Stimulated activated CD4-positive, alpha-beta T cell treated with anti-CD3 and anti-CD28 coated beads, TNF-alpha, amount 100 ng/mL, for 48 hours (primary cell): ENCODE data around the gene ADAMTSL3.

ENCODE experiments used
- DNase-seq, 3 donors: peaks; one replicate each; pipeline ENCODE4 v3.0.0-alpha.2; 2020; ENCODE audit warnings: low read depth in 3 of 3

ADAMTSL3 gene

GRCh38 chr15:83886321-83886720, 232.4 kb downstream of the ADAMTSL3 start:
- DNase-seq, result no peak

- no peak for DNase-seq
Measured at GRCh38 chr15:83887404-83887803, 233.5 kb downstream of the ADAMTSL3 start.

GRCh38 chr15:83887961-83888360, 234.0 kb downstream of the ADAMTSL3 start:
- DNase-seq, result no peak

GRCh38 chr15:83889995-83890394, 236.1 kb downstream of the ADAMTSL3 start:
- no peak for DNase-seq

GRCh38 chr15:83890587-83890986, 236.7 kb downstream of the ADAMTSL3 start:
- DNase-seq, result no peak

GRCh38 chr15:83892498-83892897, 238.6 kb downstream of the ADAMTSL3 start:
- DNase-seq, result no peak

DNA sequence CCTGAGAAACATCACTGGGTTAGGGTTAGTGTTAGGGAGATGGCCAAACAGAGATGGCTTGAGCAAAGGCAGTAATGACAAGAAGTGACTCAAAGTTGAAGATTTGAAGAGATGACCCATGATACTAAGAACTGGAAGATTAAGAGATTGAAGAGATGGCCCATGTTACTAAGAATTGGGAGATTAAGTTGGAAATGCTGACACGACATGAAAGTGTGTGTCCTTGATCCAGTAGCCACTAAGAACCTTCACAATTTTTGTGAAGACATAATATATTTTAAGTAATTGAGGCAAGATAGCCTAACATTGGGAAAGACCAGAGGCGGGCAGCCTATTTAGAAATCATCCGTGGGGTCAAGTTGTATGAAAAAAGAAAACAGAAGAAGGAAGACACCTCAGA, 239.4 kb downstream of the ADAMTSL3 start:
- no peak for DNase-seq

- DNase-seq, result no peak
Measured at GRCh38 chr15:83897037-83897436, 243.1 kb downstream of the ADAMTSL3 start.

DNA sequence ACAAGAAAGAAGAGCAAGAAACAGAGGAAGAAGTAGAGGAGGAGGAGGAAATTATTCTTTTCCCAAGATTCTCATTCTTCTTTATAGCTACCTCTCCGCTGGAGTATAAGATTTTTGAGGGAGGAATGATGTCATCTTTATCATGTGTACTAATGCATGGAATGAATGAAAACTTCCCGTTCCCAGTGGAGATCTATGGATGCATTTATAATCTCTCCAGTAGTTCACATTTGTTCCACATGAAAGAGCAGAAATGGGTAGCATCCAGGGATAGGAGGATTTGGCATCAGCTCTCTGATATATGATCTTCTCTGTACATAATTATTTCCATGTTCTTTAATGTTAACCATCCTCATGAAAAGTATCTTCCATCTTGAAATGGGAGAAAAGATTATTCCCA, 244.4 kb downstream of the ADAMTSL3 start:
- DNase-seq, result no peak

GRCh38 chr15:83899670-83900069, 245.7 kb downstream of the ADAMTSL3 start:
- no peak for DNase-seq

DNA sequence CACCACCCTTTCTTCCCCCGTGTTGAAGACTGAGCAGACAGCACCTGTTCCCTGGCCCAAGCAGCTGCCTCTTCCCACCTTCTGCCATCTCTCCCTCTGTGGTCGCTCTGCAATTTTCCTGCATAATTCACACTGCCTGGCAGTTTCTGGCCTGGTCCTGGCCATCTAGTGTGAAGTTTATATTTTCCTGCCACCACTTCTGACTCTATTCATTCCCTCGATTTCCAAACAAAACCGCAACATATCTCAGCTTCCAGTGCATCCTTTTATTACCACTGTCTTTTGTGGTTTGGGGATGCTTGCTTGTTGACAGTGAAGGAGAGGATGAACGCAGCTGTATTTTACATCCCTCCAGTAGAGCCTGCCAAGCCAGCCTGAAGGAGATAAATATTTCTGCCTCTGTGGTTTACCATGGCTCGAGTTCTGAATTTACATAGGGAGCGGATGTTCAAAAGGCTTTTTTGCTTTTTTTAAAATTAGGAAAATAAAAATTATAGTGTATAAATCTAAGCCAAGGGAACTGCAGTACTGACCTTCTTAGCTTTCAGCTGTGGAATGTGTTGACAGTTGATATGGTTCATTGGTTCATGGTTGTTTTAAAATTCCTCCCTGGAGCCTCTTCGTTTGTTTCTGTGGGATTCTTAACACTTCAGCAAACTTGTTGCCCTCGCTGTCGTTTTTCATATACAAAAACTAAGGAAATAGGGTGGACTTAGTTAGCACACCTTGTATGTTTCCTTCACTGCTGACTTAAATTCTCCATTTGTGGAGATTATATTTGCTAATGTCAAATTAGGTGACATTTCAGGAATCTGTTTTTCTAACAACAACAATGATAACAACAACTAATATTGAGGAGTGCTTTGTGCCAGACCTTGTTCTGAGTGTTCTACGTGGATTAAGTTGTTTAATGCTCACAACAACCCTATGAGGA, 250.5 kb downstream of the ADAMTSL3 start:
- DNase-seq, result no peak

- DNase-seq, result no peak
Measured at GRCh38 chr15:83905556-83906273, 251.8 kb downstream of the ADAMTSL3 start.

GRCh38 chr15:83911345-83911744, 257.4 kb downstream of the ADAMTSL3 start:
- no peak for DNase-seq

DNA sequence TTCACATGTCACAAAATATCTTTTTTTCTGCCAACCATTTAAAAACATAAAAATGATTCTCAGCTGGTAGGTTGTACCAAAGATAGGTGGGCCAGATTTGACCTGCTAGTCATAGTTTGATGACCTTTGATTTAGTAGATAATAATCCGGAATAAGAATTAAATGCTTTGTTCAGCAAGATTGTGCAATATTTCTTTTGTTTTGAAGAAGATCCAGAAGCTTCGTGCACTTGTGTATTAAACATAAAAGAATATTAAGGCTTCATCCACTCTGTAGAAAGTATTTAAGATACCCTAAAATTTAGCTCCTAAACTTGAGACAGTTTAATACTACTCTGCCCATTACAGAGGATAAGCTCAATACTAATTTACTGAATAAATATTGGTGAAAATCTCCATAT, 258.4 kb downstream of the ADAMTSL3 start:
- no peak for DNase-seq

- DNase-seq, result no peak
Measured at GRCh38 chr15:83913034-83913632, 259.2 kb downstream of the ADAMTSL3 start.

GRCh38 chr15:83914906-83915305, 261.0 kb downstream of the ADAMTSL3 start:
- no peak for DNase-seq

GRCh38 chr15:83917432-83917831, 263.5 kb downstream of the ADAMTSL3 start:
- DNase-seq, result no peak

GRCh38 chr15:83918011-83918410, 264.1 kb downstream of the ADAMTSL3 start:
- no peak for DNase-seq

- no peak for DNase-seq
Measured at GRCh38 chr15:83919319-83919830, 265.5 kb downstream of the ADAMTSL3 start.

- DNase-seq, result no peak
Measured at GRCh38 chr15:83919978-83920510, 266.1 kb downstream of the ADAMTSL3 start.

DNA sequence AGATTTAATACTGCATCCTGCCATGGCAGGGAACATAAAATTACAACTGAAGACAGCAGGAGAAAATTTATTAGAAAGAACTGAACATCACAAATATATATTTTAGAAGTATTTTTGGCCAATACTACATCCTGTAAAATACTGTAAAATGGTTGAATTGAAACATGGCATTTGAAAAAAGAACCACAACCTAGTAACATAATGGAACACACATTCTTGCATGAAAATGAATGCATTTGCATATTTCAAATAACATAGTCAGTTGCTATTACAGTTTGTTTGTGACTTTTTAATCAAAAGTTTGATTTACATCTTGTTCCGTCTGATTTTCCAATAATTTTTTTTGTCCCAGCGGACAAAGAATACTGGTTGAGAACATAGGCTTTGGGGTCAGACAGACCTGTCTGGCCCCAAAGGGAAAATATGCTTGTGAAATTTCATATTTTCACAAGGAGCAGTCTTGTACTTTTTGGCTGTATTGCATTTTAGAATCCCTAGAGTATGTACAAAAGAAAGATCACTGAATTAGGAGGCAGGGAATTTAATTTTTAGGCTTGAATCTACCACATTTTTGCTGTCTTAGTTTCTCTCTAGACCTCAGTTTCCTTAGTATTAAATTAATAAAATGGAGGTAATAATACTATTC, 268.8 kb downstream of the ADAMTSL3 start:
- DNase-seq, result no peak

DNA sequence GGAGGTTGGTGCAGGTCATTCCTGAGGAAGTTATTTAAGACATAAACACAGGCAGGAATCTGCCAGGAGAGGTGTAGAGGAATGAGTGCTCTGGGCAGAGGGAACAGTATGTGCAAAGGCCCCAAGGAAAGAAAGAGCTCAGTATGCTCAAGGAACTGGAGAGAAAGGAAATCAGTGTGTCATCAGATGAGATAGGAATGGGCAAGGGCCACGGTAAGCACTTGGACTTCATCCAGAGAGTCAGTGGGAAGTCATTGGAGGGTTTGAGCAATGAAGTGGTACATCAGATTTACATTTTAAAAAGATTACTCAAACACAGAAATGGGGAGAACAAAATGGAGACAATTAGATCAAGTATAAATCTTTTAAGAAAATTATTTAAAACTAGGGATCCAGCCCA, 272.2 kb downstream of the ADAMTSL3 start:
- DNase-seq, result no peak
